CMK (cell line): ENCODE measurements around the gene TBC1D24.
A peak's percentile ranks its signal among the peaks of the same experiment; 100 is the strongest.

ENCODE experiments used
- DNase-seq: peaks from one replicate; pipeline ENCODE4 v3.0.0-alpha.2; 2010; ENCODE audit warnings: low read depth

Gene TBC1D24

DNA sequence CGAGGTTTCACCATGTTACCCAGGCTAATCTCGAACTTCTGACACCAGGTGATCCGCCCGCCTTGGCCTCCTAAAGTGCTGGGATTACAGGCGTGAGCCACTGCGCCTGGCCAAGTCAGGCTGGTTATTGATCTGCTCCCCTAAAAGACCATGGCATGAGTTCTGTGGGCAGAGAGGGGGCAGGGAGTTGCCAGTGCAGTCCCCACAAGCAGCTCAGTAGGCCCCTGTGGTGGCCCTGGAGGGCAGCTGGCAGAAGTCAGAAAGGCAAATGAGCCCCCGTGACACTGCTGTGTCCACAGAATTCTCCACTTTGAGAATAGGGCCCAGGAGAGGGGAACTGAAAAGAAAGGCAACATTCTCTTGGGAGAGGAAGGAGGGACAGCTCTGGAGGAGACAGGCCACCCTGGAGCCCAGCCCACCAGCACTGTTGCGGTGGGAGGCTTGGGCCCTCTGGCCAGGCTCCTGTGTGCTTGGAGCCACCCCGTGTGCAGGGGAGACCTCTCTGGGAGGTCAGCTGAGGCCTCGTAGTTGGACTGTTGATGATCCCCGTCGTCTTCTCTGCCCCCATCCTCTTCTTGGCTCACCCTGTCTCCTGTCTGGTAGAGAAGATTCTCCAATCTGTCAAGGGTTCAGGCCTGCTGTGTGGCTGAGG is 43.2 kb downstream of the TBC1D24 start:
- DNase-seq, result no peak

DNA sequence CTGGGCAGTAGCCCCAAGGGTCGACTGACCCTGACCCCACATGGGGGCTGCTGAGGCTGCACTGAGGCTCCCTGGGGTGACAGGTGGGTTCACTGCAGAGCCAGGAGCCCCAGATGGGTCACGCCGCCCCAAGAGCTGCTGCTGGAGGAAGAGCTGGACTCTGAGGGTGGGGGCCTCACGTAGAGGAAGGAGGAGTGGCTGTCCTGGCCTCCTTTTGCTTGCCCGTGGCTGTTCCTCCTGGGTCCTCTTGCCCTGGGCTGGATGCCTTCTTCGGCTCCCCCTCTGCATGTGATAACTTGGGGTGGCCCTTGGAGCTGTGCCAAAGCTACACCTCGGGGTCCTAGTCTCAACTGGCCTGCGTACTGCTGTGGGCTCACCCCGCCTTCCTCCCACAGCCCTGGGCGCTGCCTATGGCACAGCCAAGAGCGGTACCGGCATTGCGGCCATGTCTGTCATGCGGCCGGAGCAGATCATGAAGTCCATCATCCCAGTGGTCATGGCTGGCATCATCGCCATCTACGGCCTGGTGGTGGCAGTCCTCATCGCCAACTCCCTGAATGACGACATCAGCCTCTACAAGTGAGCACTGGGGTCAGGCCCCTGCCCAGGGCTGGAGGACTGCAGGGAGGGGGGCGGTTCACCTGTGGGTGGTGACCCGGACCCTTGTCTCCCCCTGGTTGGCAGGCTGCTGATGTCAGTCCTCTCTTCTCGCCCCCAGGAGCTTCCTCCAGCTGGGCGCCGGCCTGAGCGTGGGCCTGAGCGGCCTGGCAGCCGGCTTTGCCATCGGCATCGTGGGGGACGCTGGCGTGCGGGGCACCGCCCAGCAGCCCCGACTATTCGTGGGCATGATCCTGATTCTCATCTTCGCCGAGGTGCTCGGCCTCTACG is 44.1 kb downstream of the TBC1D24 start:
- DNase-seq, result no peak

DNA sequence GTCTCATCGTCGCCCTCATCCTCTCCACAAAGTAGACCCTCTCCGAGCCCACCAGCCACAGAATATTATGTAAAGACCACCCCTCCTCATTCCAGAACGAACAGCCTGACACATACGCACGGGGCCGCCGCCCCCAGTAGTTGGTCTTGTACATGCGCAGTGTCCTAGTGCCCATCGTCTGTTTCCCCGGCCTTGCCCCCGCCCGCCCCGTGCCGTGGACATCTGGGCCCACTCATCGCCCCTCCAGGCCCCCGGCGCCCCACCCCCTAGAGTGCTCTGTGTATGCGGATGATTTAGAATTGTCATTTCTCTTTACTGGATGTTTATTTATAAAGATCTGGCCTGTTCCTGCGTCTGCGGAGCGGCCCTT is 44.8 kb downstream of the TBC1D24 start:
- DNase-seq, result no peak

DNA sequence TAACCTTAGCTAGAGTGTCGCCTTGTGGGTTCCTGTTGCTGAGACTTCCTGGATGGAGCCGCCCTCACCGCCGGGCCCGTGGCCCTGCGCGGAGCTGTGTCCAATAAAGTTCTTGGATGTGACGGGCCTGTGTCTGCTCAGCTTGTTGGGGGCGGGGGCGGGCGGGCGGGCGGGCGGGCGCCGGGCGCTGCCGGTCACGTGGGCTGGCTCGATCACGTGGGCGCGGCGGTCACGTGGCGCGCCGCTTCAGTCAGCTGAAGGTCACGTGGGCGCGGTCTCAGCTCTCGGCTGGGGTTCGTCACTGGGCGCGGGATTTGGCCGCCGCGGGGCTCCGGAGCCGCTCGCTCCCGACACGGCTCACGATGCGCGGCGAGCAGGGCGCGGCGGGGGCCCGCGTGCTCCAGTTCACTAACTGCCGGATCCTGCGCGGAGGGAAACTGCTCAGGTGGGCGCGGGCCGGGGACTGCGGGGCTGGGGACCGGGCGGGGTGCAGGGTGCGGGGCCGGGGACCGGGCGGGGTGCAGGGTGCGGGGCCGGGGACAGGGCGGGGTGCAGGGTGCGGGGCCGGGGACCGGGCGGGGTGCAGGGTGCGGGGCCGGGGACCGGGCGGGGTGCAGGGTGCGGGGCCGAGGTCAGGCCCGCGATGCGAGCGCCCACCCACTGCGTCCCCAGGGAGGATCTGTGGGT is 45.3 kb downstream of the TBC1D24 start, which contains the start of gene AMDHD2:
Gene AMDHD2, plus strand, starts transcription at position 275 of the 687 bp plus-strand sequence. Its CDS starts 88 bp downstream, at position 363.
- DNase-seq, result peak; percentile 60

DNA sequence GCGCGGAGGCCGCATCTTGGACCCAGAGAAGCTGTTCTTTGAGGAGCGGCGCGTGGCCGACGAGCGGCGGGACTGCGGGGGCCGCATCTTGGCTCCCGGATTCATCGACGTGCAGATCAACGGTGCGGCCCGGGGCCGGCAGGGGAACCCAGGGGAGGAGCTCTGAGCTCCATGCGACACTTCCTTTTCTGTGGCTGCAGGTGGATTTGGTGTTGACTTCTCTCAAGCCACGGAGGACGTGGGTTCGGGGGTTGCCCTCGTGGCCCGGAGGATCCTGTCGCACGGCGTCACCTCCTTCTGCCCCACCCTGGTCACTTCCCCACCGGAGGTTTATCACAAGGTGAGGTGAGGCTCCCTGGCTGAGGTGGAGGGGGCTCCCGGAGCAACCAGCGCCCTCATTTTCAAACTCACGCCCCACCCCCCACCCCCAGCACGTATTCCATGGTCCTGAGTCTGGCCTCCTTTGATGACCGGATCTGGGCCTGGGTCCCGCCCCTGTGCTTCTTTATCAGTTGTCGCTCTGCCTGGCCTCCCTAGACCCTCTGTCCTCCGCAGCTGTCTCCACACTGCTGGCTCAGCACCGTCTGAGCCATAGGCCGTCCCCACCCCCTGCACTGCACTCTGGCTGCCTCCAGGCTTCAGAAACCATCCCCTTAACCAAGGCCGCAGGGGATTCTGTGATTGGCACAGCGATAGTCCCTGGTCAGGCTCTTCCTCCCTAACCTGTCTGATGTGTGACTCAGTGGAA is 46.0 kb downstream of the TBC1D24 start:
- DNase-seq, result no peak

DNA sequence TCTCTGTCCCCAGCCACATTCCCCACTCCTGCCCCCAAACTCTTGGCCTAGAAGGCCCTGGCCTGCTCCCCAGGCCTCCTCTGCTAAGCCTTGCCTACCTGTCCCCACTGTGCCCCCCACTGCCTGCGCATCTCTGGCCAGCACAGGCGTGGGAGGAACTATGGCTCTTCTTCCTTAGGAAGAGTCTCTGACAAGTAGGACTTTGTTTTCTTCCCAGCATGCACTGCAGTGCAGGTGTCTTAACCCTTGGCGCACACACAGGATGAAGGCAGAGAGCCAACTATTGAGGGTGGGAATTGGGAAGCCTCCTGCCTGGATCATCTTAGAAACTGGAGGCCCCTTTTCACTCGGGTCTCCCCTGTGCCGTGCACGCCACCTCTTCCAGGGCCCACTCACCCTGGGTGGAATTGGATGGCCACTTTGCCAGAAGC is 48.9 kb downstream of the TBC1D24 start:
- no peak for DNase-seq

DNA sequence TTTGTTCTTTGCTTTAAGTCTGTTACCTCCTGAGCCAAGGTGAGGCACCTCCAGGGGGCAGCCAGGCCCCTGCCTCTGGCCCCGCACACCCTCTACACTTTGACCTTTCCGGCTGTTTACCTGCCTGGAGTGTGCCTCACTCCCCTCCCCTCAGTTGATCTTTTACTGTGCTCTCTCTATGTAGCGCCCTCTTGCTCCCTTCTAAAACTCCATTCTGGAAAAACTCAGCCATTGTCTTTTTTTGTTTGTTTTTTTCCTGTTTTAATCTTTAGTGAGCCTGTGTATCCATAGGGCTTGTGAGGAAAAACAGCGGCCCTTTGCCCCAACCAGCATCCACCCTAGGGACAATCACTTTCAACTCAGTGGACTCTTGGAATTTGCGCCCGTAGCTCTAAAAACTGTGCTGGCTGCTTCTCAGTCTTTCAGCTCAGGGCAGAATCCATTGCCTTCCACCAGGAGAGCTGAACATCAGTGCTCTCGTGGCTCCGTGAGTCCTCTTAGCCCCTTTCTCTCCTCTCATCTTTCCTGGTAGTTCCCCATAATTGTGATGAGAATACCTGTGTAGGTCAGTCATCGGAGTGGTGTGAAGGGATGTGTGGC is 49.5 kb downstream of the TBC1D24 start:
- no peak for DNase-seq

DNA sequence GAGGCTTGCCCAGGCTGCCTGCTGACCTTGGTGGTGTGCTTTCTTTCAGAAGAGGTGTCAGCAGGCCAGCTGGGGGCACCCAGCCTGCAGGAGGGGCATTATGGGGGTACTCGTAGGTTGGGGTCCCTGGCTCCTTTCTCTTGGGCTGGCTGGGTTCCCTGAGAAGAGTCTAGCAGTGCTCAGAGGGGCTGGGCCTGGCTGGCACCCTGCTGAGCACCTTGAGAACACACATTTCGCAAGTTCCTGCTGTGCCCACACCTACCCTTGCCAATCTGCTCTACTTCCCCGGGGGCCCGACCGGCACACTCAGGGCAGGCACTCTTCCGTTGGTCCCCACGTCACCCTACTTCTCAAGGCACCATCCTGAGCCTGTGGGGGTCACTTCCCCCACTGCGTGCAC is 51.2 kb downstream of the TBC1D24 start:
- no peak for DNase-seq

DNA sequence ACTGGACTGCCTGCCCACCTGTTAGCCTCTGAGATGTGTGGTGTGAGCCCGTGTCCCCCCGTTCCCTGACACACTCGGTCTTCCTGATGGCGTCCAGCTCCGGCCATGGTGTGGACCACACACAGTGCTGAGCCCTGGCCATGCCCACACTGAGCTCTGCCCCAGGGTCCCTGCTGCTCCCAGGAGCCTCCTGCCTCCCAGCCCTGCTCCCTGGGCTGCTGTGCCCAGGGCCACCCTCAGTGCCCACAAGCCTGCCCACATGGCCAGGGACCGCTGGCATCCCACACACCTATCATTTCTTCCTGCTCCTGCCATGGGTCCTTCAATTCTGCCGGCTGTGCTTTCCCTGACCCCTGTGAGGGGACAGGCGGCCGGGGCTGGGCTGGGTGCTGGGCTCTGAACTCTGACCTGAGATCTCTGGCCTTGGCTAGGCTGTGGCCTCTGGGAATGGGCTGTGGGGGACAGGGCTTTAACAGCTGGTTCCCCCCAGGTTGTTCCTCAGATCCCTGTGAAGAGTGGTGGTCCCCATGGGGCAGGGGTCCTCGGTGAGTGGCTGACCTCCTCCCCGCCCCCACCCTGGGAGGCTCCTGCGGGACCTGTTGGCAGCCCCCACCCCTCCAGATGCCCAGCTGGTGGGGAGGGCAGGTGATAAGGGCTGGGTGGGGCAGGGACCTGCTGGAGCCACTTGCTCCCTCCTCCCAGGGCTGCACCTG is 52.3 kb downstream of the TBC1D24 start:
- DNase-seq, result no peak

DNA sequence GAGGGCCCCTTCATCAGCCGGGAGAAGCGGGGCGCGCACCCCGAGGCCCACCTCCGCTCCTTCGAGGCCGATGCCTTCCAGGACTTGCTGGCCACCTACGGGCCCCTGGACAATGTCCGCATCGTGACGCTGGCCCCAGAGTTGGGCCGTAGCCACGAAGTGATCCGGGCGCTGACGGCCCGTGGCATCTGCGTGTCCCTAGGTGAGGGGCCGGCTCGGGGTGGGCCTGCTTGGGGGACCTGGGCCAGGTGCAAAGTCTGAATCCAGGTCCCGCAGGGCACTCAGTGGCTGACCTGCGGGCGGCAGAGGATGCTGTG is 52.8 kb downstream of the TBC1D24 start:
- DNase-seq, result no peak

DNA sequence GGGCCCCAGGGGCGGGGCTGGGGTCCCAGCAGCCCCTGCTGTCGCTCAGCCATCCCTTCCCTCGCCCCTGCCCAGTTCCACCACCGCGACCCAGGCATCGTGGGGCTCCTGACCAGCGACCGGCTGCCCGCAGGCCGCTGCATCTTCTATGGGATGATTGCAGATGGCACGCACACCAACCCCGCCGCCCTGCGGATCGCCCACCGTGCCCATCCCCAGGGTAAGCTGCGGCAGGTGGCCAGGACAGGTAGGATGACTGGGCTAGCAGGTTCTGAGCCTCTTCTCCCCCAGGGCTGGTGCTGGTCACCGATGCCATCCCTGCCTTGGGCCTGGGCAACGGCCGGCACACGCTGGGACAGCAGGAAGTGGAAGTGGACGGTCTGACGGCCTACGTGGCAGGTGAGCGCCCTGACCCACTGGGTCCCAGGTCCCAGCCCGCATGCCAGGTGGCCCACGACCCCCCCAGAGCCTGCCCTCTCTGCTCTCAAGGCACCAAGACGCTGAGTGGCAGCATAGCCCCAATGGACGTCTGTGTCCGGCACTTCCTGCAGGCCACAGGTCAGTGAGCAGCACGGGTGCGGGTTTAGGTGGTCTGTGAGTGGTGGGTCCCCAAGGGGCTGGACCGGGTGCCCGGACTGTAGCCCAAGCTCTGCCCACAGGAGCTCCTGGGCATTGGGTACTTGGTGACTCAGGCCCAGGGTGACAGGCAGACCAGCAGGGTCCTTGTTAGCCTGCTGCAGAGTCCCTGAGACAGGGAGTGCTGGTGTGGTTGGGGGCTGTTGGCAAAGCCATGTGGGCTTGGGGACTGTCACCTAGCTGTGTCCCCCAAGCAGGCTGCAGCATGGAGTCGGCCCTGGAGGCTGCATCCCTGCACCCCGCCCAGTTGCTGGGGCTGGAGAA is 53.5 kb downstream of the TBC1D24 start:
- no peak for DNase-seq

DNA sequence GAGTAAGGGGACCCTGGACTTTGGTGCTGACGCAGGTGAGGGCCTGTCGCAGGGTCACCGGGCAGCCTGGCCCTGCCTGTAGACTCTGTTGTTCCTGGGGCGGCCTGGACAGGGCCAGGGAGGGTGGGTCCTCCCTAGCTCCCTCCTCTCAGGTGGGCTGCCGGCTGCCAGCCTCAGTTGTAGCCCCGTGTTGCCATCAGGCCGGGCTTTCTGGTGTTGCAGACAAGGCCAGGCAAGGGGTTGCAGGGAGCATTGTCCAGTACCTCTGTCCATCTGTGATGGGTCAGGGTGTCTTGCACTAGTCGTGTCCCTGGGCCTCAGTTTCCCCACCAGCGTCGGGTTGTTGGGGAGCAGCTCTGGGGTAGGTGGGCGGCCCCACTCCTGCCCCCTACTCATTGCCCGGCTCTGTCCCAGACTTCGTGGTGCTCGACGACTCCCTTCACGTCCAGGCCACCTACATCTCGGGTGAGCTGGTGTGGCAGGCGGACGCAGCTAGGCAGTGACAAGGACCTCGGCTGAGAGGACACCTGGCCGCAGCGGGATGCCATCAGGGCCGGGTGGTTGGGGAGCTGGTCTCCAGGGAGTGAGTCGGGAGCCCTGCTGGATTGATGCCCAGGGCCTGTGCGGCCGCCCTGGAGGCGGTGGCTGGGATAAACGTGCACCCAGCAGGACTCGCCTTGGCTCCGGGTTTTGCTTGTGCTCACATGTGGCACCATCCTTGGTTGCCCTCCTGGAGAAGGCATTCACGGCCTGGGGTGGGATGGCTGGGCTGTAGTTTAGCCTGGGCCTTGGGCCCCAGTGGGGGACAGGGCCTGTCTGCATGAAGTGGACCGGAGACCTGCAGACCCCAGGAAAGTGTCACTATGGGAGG is 54.4 kb downstream of the TBC1D24 start:
- no peak for DNase-seq

DNA sequence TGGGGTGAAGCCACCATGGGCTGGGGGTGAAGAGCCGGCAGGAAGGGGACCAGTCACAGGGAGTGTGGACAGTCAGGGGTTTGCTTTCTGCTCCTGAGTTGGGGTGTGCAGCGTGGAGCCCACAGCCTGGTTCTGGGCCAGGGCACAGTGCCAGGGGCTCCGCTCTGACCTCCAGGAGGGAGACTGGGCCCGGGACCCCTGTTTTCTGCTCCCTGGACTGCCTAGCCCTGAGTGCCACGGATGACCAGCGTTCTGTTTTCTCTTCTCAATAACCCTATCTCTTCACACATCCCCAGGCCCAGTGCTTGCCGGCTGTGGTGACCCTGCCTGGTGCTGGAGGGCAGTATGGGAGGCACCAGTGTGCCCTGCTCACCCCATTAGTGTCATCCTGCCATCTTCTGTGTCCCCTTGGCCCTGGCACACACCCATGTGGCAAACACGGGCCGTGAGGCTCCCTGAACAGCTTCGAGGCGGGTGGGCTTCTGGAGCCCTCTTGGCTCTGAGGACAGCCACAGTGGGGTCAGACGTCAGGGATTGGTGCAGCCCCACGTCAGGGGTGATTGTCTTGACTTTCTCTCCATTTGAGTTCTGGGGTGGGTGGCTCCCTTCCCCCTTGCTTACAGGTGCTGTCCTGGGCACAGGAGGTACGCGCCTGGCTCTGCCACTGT is 55.2 kb downstream of the TBC1D24 start:
- no peak for DNase-seq

DNA sequence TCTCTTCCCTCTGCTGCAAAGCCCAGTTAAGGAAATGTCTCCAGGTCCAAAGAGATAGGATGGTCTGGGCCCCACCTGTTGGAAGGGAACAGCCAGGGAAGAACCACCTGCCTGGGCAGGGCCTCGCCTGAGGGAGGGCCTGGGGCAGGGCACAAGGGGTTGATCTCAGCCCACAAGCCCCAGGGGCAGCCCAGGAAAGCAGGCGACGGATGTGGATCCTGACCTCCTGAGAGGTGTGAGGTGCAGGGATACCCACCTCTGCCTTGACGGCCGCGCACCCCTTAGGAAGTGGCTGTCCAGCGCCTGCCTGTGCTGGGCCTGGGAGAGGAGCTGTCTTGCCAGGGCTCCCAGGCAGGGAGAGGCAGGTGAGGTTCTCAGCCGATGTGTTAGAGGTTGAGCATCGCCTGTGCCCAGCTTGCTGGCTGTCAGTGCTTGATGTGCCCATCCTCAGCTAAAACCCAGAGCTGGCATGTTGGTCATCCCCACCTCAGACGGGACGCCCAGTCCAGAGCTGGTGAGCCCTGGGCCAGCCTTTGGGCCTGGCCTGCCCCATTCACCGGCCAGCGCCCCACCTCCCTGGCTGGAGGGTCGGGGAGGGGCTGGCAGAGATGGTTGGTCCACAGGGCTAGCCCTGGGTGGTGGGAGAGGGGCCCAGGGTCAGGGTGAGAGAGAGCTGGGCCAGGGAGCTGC is 55.8 kb downstream of the TBC1D24 start:
- DNase-seq, result no peak

DNA sequence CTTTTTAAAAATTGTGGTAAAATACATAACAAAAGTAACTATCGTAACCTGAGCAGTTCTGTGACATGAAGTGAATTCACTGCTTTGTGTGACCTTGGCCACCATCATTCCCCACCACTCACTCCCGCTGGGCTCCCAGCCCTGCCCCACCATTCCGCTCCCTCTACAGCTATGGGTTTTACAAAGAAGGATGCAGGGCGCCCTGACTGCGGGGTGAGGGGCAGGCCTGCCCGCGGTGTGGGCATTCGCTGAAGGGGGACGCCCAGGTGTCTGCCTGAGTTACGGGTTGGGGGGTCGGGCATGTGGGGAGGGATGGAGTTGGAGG is 56.4 kb downstream of the TBC1D24 start, which contains the start of gene CEMP1:
Gene CEMP1, minus strand, starts transcription at position 38 of the 325 bp plus-strand sequence. CDS start 335 bp downstream, outside the sequence.
- no peak for DNase-seq

DNA sequence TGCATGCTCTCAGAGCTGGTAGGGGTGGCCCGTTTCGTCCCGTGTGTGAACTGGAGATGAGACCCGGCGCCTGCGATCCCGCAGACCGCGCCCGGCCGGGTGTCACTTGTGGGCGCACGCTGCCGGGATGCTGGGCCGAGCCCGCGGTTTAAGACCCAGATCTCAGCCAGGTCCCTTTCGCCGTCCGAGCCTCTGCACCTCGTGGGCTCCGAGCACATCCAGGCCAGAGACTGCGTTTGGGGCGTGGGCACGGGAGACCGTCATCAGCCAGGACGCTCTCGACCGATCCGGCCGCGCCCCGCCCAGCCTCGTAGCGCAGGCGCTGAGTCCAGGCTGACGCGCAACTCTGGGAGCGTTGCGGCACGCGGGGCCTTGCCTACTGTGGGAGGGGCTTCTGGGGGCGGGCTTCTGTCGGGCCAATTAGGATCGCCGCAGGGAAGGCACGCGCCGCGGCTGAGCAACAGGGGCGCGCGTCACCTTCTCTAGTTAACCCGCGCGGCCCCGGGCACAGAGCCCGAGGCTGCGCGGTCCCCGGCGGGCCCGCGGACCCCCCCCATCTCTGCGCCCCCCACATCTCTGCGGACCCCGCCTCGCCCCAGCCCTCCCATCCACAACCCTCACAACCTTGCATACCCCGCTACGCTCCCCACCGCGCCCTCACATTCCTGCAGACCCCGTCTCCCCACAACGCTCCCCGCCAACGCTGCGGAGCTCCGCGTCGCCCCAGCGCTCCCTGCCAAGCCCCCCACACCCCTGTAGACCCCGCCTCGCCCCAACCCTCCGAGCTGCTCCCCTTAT is 57.0 kb downstream of the TBC1D24 start:
- peak; percentile 87 for DNase-seq

DNA sequence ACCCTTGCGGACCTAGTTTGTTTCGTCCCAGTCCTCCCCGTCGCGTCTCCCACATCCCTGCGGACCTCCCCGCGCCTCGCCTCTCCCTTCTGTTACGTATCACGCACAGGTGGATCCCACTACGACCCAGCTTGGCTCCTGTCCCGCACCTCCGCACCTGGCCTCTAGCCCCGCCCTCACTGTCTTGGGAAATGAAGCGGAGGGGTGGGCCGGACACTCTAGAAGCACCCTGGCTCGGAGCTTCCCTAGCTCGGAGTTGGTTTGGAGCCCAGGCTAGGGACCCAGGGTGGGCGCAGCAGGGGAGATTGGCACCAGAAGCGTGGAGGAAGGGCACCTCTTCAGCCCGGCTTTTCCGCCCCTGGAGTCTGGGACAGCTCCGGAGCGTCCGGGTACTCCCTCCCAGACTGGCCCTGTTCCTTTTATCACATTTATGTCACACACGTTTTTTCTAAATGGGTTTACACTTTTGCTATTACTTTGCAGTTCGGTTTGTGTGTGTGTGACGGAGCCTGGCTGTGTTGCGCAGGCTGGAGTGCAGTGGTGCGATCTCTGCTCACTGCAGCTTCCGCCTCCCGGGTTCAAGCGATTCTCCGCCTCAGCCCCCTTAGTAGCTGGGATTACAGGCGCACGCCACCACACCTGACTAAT is 57.7 kb downstream of the TBC1D24 start:
- no peak for DNase-seq
